Measurements from ENCODE around the gene BLVRB.

The BLVRB gene

GRCh38 chr19:40444000-40444824, 21.3 kb downstream of the BLVRB start, which contains the start of gene SERTAD3:
SERTAD3 (minus strand) TSS chr19:40444335; CDS start chr19:40442080, 2,255 bp downstream.
- no peak for TF ChIP-seq EP300 (IDR thresholded peaks at IDR 0.05; ENCODE audit: borderline replicate concordance)
- peak; percentile 79 for TF ChIP-seq CREB1 (IDR thresholded peaks at IDR 0.05; ENCODE audit: low read depth)
- no peak for TF ChIP-seq CEBPB (IDR thresholded peaks at IDR 0.05)
- TF ChIP-seq YY1 (IDR thresholded peaks at IDR 0.05; ENCODE audit: low read depth) = no peak
- no peak for TF ChIP-seq RAD21 (IDR thresholded peaks at IDR 0.05; ENCODE audit: low read depth)
- TF ChIP-seq TAF1 (IDR thresholded peaks at IDR 0.05; ENCODE audit: low read depth) = peak; percentile 81; the same call in 1 of the 2 replicates
- TF ChIP-seq, protein P1, sequence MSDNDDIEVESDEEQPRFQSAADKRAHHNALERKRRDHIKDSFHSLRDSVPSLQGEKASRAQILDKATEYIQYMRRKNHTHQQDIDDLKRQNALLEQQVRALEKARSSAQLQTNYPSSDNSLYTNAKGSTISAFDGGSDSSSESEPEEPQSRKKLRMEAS (IDR thresholded peaks at IDR 0.05) = peak; percentile 10; the same call in 1 of the 2 replicates
- peak; percentile 26; the same call in 1 of the 2 replicates for TF ChIP-seq TEAD4 (IDR thresholded peaks at IDR 0.05)
- TF ChIP-seq TCF12 (IDR thresholded peaks at IDR 0.05; ENCODE audit: low read depth) = peak; percentile 43; the same call in 1 of the 2 replicates
- no peak for TF ChIP-seq REST (IDR thresholded peaks at IDR 0.05; ENCODE audit: low read depth)
- TF ChIP-seq ZBTB7A (IDR thresholded peaks at IDR 0.05; ENCODE audit: low read depth) = peak; percentile 77
- TF ChIP-seq, protein P2, sequence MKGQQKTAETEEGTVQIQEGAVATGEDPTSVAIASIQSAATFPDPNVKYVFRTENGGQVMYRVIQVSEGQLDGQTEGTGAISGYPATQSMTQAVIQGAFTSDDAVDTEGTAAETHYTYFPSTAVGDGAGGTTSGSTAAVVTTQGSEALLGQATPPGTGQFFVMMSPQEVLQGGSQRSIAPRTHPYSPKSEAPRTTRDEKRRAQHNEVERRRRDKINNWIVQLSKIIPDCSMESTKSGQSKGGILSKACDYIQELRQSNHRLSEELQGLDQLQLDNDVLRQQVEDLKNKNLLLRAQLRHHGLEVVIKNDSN (IDR thresholded peaks at IDR 0.05) = no peak
- peak; percentile 55; the same call in 1 of the 2 replicates for TF ChIP-seq NFIC (IDR thresholded peaks at IDR 0.05)
- TF ChIP-seq FOXM1 (IDR thresholded peaks at IDR 0.05; ENCODE audit: borderline replicate concordance, low read depth) = no peak
- TF ChIP-seq EGR1 (IDR thresholded peaks at IDR 0.05) = no peak; the same call in 1 of the 2 replicates

GRCh38 chr19:40443131-40443999, 22.2 kb downstream of the BLVRB start:
- TF ChIP-seq EP300 (IDR thresholded peaks at IDR 0.05; ENCODE audit: borderline replicate concordance) (peak; percentile 53; the same call in 1 of the 2 replicates), NFIC (IDR thresholded peaks at IDR 0.05) (no peak; the same call in 1 of the 2 replicates), FOXM1 (IDR thresholded peaks at IDR 0.05; ENCODE audit: borderline replicate concordance, low read depth) (0 out of 2 replicates have a peak, but pooled peaks have one; percentile 36), REST (IDR thresholded peaks at IDR 0.05; ENCODE audit: low read depth) (no peak), CEBPB (IDR thresholded peaks at IDR 0.05) (peak; percentile 5; the same call in 1 of the 2 replicates), ZBTB7A (IDR thresholded peaks at IDR 0.05; ENCODE audit: low read depth) (no peak; the same call in 1 of the 2 replicates), TEAD4 (IDR thresholded peaks at IDR 0.05) (peak; percentile 42), TCF12 (IDR thresholded peaks at IDR 0.05; ENCODE audit: low read depth) (peak; percentile 41; the same call in 1 of the 2 replicates), YY1 (IDR thresholded peaks at IDR 0.05; ENCODE audit: low read depth) (peak; percentile 52), CREB1 (IDR thresholded peaks at IDR 0.05; ENCODE audit: low read depth) (peak; percentile 59), TAF1 (IDR thresholded peaks at IDR 0.05; ENCODE audit: low read depth) (peak; percentile 71; the same call in 1 of the 2 replicates), EGR1 (IDR thresholded peaks at IDR 0.05) (no peak), RAD21 (IDR thresholded peaks at IDR 0.05; ENCODE audit: low read depth) (peak; percentile 8; the same call in 1 of the 2 replicates)
- TF ChIP-seq, protein P2 (IDR thresholded peaks at IDR 0.05) = peak; percentile 33; the same call in 1 of the 2 replicates
- TF ChIP-seq, protein P1 (IDR thresholded peaks at IDR 0.05) = peak; percentile 70

GRCh38 chr19:40442328-40443130, 23.0 kb downstream of the BLVRB start:
- peak; percentile 65 for TF ChIP-seq EGR1 (IDR thresholded peaks at IDR 0.05)
- TF ChIP-seq CREB1 (IDR thresholded peaks at IDR 0.05; ENCODE audit: low read depth) = no peak
- no peak for TF ChIP-seq TAF1 (IDR thresholded peaks at IDR 0.05; ENCODE audit: low read depth)
- TF ChIP-seq REST (IDR thresholded peaks at IDR 0.05; ENCODE audit: low read depth) = no peak

Measured in Ishikawa (cell line).